Fibroblast of lung (primary cell): ENCODE measurements around the gene CREG1. TPM values are rescaled to one million over a fixed set of nuclear protein-coding genes. Genes with fewer than 3 reads are reported as not detected.

Experiments
- DNase-seq, 2 donors: peaks; one replicate each; pipeline versions ENCODE4 v3.0.0 to v3.0.0-alpha.2; 2010; ENCODE audit warnings: low read depth in 2 of 2
- H2AFZ ChIP-seq: 2 replicates; pipeline ENCODE4 v1.5.1; 2012; ENCODE audit warnings: low read length, control low read depth, inconsistent platforms
- H3K27ac ChIP-seq: 2 replicates; pipeline ENCODE4 v1.5.1; 2011; ENCODE audit warnings: low read length, control low read depth; ENCODE audit not compliant: insufficient read depth
- H3K27me3 ChIP-seq: 2 replicates; pipeline ENCODE4 v1.5.1; 2011; ENCODE audit warnings: mild to moderate bottlenecking, low read length; ENCODE audit not compliant: control insufficient read depth, insufficient read depth
- H3K36me3 ChIP-seq: 2 replicates; pipeline ENCODE4 v1.5.1; 2011; ENCODE audit warnings: low read length; ENCODE audit not compliant: control insufficient read depth, insufficient read depth
- H3K4me1 ChIP-seq: 2 replicates; pipeline ENCODE4 v1.5.1; 2011; ENCODE audit warnings: low read length; ENCODE audit not compliant: control insufficient read depth, insufficient read depth; ENCODE audit errors: extremely low read depth
- H3K4me2 ChIP-seq: 2 replicates; pipeline ENCODE4 v1.5.1; 2011; ENCODE audit warnings: low read length, control low read depth; ENCODE audit not compliant: insufficient read depth; ENCODE audit errors: extremely low read depth
- H3K4me3 ChIP-seq, 4 experiments: fragments of 200-600 bp in 1 of 4; sonication (generic) in 1 of 4; replicated peaks in 1 of 4; 2 replicates each; pipeline ENCODE4 v1.5.1; 2011 to 2016; ENCODE audit warnings: low read length in 4 of 4, low read depth in 3 of 4, mild to moderate bottlenecking in 3 of 4, control low read depth in 2 of 4, inconsistent platforms in 1 of 4, mixed read lengths in 1 of 4; ENCODE audit not compliant: insufficient read depth in 1 of 4; ENCODE audit errors: control extremely low read depth in 1 of 4
- H3K79me2 ChIP-seq: 2 replicates; pipeline ENCODE4 v1.5.1; 2012; ENCODE audit warnings: mild to moderate bottlenecking, low read length, inconsistent platforms; ENCODE audit not compliant: control insufficient read depth, insufficient read depth
- H3K9ac ChIP-seq: 2 replicates; pipeline ENCODE4 v1.5.1; 2011; ENCODE audit warnings: mild to moderate bottlenecking, low read length, control low read depth; ENCODE audit not compliant: insufficient read depth
- H3K9me3 ChIP-seq: 2 replicates; pipeline ENCODE4 v1.5.1; 2012; ENCODE audit warnings: low read depth, low read length; ENCODE audit not compliant: control insufficient read depth, insufficient read depth
- H4K20me1 ChIP-seq: 2 replicates; pipeline ENCODE4 v1.5.1; 2011; ENCODE audit warnings: low read length; ENCODE audit not compliant: control insufficient read depth, insufficient read depth; ENCODE audit errors: extremely low read depth
- EZH2 ChIP-seq: IDR thresholded peaks from 2 replicates; pipeline ENCODE4 v1.5.1; 2012; ENCODE audit warnings: low read length, control low read depth, mild to moderate bottlenecking; ENCODE audit errors: missing control alignments
- polyA plus RNA-seq, 2 donors: library from polyadenylated mRNA; depleted of rRNA in 1 of 2; stranded (reverse) in 1 of 2; unstranded in 1 of 2; fragments of >200 nt; gene quantifications; 2 replicates each; pipeline ENCODE4 v1.2.1, GENCODE V29; 2011 to 2012; ENCODE audit warnings: missing spikeins in 1 of 2
- total RNA-seq: library from RNA; depleted of rRNA; stranded (reverse); fragments of >200 nt; gene quantifications from 2 replicates; pipeline ENCODE4 v1.2.1, GENCODE V29; 2014
- TF ChIP-seq, protein P1 (sequence below), 2 donors: IDR thresholded peaks in 1 of 2; conservative IDR thresholded peaks in 1 of 2; 1 replicate in 1 of 2; 2 replicates in 1 of 2; pipeline ENCODE4 v1.5.1; 2011 to 2012; ENCODE audit warnings: low read length in 2 of 2, control low read depth in 1 of 2, inconsistent platforms in 1 of 2, low read depth in 1 of 2, mild to moderate bottlenecking in 1 of 2

CREG1 gene
- total and polyA plus RNA-seq, 2 donors (not counting 1 experiment from before 2014, with no cell fraction given): 58.5 to 75.5 TPM

DNA sequence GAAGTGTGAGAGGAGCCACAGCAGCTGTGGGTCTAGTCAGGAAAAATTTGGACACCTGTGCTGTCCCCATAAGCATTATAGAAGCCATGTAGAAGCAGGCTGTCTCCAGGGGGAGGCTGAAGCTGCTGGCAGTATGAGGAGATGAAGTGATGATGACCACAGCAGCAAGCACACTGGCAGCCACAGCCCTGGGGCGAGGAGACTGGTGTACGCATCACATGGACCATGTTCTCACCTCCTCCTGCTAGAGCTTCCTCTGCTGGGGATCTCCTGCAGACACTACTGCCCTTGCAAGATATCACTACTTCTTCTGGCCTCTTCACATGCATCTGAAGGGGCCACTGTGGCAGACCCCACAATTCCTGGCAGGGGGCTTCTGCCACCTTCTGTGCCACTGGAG, 33.8 kb upstream of the CREG1 start:
- DNase-seq: no peak
- no peak overlapping the region for H3K9ac ChIP-seq
- no peaks in the 10 kb centered on the region for H3K9me3 ChIP-seq
- no peaks in the 10 kb centered on the region for H3K36me3 ChIP-seq
- H4K20me1 ChIP-seq: no peaks in the 10 kb centered on the region
- H3K4me2 ChIP-seq: no peak overlapping the region
- H3K27ac ChIP-seq: no peak overlapping the region
- no peak overlapping the region for H3K4me3 ChIP-seq
- TF ChIP-seq EZH2: no peak
- TF ChIP-seq, protein P1, sequence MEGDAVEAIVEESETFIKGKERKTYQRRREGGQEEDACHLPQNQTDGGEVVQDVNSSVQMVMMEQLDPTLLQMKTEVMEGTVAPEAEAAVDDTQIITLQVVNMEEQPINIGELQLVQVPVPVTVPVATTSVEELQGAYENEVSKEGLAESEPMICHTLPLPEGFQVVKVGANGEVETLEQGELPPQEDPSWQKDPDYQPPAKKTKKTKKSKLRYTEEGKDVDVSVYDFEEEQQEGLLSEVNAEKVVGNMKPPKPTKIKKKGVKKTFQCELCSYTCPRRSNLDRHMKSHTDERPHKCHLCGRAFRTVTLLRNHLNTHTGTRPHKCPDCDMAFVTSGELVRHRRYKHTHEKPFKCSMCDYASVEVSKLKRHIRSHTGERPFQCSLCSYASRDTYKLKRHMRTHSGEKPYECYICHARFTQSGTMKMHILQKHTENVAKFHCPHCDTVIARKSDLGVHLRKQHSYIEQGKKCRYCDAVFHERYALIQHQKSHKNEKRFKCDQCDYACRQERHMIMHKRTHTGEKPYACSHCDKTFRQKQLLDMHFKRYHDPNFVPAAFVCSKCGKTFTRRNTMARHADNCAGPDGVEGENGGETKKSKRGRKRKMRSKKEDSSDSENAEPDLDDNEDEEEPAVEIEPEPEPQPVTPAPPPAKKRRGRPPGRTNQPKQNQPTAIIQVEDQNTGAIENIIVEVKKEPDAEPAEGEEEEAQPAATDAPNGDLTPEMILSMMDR (conservative IDR thresholded peaks at IDR 0.05 in 1 of 2, IDR thresholded peaks at IDR 0.05 in 1 of 2; ENCODE audit: low read depth in 1 of 2, low read length in 2 of 2): no peak
- no peaks in the 10 kb centered on the region for H3K79me2 ChIP-seq
- H3K4me1 ChIP-seq: no peaks in the 10 kb centered on the region
- H3K27me3 ChIP-seq: no peaks in the 10 kb centered on the region
- H2AFZ ChIP-seq: no peak overlapping the region

DNA sequence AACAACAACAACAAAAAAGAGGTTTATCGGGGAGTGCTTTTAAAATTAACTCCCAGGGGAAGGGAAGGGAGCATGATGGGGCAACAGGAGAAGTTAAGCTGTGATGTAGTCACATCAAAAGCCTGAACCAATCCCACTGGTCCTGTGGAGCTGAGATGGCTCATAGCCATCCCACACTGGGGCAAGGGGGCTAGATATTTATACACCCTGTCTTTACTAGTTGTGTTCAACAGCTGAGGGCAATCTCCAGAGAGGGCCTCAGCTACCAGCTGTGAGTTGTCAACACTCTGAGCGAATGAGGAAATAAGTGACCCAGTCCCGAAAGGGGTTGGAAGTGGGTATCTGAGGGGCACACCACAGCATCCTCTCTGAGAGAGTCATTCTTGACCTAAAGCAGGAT, 31.0 kb upstream of the CREG1 start:
- no peaks in the 10 kb centered on the region for H3K27me3 ChIP-seq
- H4K20me1 ChIP-seq: no peaks in the 10 kb centered on the region
- H3K36me3 ChIP-seq: no peaks in the 10 kb centered on the region
- TF ChIP-seq, protein P1 (conservative IDR thresholded peaks at IDR 0.05 in 1 of 2, IDR thresholded peaks at IDR 0.05 in 1 of 2; ENCODE audit: low read depth in 1 of 2, low read length in 2 of 2): no peak
- TF ChIP-seq EZH2: no peak
- no peaks in the 10 kb centered on the region for H3K9me3 ChIP-seq
- DNase-seq: no peak
- H3K9ac ChIP-seq: no peak overlapping the region
- no peaks in the 10 kb centered on the region for H3K4me1 ChIP-seq
- H3K27ac ChIP-seq: no peak overlapping the region
- no peaks in the 10 kb centered on the region for H3K79me2 ChIP-seq
- H2AFZ ChIP-seq: no peak overlapping the region
- H3K4me3 ChIP-seq: no peak overlapping the region
- H3K4me2 ChIP-seq: no peak overlapping the region

DNA sequence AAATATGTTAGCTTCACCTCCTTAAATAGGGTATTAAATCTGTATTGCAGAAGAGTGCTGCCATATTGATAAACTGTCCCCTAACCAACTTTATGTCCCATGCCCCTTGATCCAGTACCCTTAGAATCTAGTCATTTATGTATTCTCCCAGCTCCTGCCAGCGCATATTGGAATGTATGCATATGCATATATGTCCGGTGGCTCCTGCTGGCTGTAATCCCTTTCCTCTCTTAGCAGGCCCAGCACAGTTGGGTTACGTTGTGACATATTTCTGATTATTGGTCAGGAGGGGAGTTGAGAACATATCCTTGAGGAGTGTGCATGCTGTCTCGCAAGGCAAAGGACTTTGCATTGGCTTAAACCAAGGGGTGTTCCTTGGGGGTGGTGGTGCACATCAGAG, 29.2 kb upstream of the CREG1 start:
- Histone ChIP-seq H3K9me3 (no peaks in the 10 kb centered on the region), H3K9ac (no peak overlapping the region), H2AFZ (no peak overlapping the region), H4K20me1 (no peaks in the 10 kb centered on the region), H3K4me1 (no peaks in the 10 kb centered on the region), H3K4me2 (no peak overlapping the region), H3K27ac (no peak overlapping the region), H3K4me3 (no peak overlapping the region), H3K36me3 (no peaks in the 10 kb centered on the region), H3K27me3 (no peaks in the 10 kb centered on the region), H3K79me2 (no peaks in the 10 kb centered on the region)
- no peak for TF ChIP-seq EZH2
- TF ChIP-seq, protein P1 (conservative IDR thresholded peaks at IDR 0.05 in 1 of 2, IDR thresholded peaks at IDR 0.05 in 1 of 2; ENCODE audit: low read depth in 1 of 2, low read length in 2 of 2): no peak
- DNase-seq: no peak
